K562 (cell line): Measurements from ENCODE around the gene KRTAP10-4.

Source experiments
- HDAC6 ChIP-seq: IDR thresholded peaks from 2 replicates; pipeline ENCODE4 v1.6.1; 2012; ENCODE audit warnings: low read depth, mild to moderate bottlenecking, control low read depth, inconsistent platforms, low read length, moderate library complexity
- NFATC3 ChIP-seq: fragments of 450-650 bp; IDR thresholded peaks from 2 replicates; pipeline ENCODE4 v1.6.1; 2017; ENCODE audit warnings: mild to moderate bottlenecking
- POLR2A ChIP-seq: fragments of 450-650 bp; conservative IDR thresholded peaks from 2 replicates; pipeline ENCODE4 v1.6.1; 2016
- POLR2AphosphoS5 ChIP-seq: IDR thresholded peaks from 2 replicates; pipeline ENCODE4 v1.6.1; 2011; ENCODE audit warnings: mild to moderate bottlenecking, low read depth, low read length, moderate library complexity; ENCODE audit not compliant: control insufficient read depth, insufficient read depth
- RAD21 ChIP-seq, 2 experiments: fragments of 250-450 bp in 1 of 2; fragments of 450-650 bp in 1 of 2; sonication (Bioruptor Pico) in 1 of 2; formaldehyde crosslinking in 1 of 2; IDR thresholded peaks in 1 of 2; conservative IDR thresholded peaks in 1 of 2; 2 replicates each; pipeline versions ENCODE4 v1.4.0 to v1.8.0; 2020 to 2022; ENCODE audit warnings: mild to moderate bottlenecking in 2 of 2, moderate library complexity in 1 of 2
- SMARCB1 ChIP-seq: IDR thresholded peaks from 2 replicates; pipeline ENCODE4 v1.6.1; 2011; ENCODE audit warnings: improper control_type of control experiment, low read depth; ENCODE audit not compliant: insufficient read length
- ZFP30 ChIP-seq: fragments of 250-450 bp; sonication (Bioruptor Pico); IDR thresholded peaks from 2 replicates; pipeline ENCODE4 v1.8.0; 2022; ENCODE audit warnings: moderate library complexity, mild to moderate bottlenecking, inconsistent platforms, borderline replicate concordance
- TF ChIP-seq, protein P1 (sequence below), 3 experiments: fragments of 200-800 bp in 1 of 3; sonication (Bioruptor generic) in 1 of 3; sonication (generic) in 1 of 3; formaldehyde crosslinking in 1 of 3; IDR thresholded peaks; 2 replicates each; pipeline versions ENCODE4 v1.6.1 to v1.8.0; 2016 to 2022; ENCODE audit warnings: mild to moderate bottlenecking in 2 of 3, missing compliant biosample characterization in 2 of 3, missing genetic modification characterization in 2 of 3, missing genetic modification reagents in 1 of 3
- TF ChIP-seq, protein P2 (sequence below), 3 experiments: IDR thresholded peaks in 2 of 3; conservative IDR thresholded peaks in 1 of 3; 2 replicates each; pipeline ENCODE4 v1.5.1; 2011 to 2012; ENCODE audit warnings: low read length in 3 of 3, mild to moderate bottlenecking in 3 of 3, control low read depth in 2 of 3, improper control_type of control experiment in 1 of 3, inconsistent platforms in 1 of 3, low read depth in 1 of 3, mixed read lengths in 1 of 3, moderate library complexity in 1 of 3; ENCODE audit not compliant: insufficient read depth in 2 of 3

DNA sequence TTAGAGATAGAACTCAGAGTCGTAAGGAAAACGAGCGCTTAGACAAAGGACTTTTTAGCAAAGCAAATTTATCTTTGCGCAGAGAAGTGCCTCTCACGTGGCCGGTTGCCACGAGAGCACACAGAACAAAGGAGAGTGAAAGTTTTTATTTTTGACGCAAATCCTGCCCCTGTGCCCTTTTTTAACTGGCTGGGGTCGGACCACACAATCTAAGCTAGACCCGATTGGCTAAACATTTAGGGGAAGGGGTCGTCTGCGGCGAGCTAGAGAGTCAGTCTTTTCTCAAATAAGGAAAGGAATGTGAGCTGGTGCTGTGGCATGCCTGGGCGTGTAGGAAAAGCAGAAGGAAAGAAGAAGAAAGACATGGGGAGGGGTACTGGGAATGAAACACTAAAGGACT lies 24.6 kb upstream of the KRTAP10-4 start:
- no peak for TF ChIP-seq POLR2AphosphoS5
- TF ChIP-seq ZFP30 (CRISPR knock-in tag): no peak
- TF ChIP-seq SMARCB1: no peak
- TF ChIP-seq NFATC3: no peak
- TF ChIP-seq, protein P1, sequence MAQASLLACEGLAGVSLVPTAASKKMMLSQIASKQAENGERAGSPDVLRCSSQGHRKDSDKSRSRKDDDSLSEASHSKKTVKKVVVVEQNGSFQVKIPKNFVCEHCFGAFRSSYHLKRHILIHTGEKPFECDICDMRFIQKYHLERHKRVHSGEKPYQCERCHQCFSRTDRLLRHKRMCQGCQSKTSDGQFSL (CRISPR knock-in tag; IDR thresholded peaks at IDR 0.05): no peak
- TF ChIP-seq, protein P1 (tag; IDR thresholded peaks at IDR 0.05): no peak
- TF ChIP-seq, protein P2, sequence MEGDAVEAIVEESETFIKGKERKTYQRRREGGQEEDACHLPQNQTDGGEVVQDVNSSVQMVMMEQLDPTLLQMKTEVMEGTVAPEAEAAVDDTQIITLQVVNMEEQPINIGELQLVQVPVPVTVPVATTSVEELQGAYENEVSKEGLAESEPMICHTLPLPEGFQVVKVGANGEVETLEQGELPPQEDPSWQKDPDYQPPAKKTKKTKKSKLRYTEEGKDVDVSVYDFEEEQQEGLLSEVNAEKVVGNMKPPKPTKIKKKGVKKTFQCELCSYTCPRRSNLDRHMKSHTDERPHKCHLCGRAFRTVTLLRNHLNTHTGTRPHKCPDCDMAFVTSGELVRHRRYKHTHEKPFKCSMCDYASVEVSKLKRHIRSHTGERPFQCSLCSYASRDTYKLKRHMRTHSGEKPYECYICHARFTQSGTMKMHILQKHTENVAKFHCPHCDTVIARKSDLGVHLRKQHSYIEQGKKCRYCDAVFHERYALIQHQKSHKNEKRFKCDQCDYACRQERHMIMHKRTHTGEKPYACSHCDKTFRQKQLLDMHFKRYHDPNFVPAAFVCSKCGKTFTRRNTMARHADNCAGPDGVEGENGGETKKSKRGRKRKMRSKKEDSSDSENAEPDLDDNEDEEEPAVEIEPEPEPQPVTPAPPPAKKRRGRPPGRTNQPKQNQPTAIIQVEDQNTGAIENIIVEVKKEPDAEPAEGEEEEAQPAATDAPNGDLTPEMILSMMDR (IDR thresholded peaks at IDR 0.05 in 2 of 3, conservative IDR thresholded peaks at IDR 0.05 in 1 of 3; ENCODE audit: insufficient read depth in 2 of 3, low read depth in 1 of 3, low read length in 3 of 3): no peak
- no peak for TF ChIP-seq RAD21 (CRISPR knock-in tag; conservative IDR thresholded peaks at IDR 0.05 in 1 of 2, IDR thresholded peaks at IDR 0.05 in 1 of 2)
- TF ChIP-seq HDAC6: no peak
- TF ChIP-seq POLR2A: no peak
